Hepatocyte (in vitro differentiated cells): Measurements from ENCODE around the gene PRCP.

ENCODE experiments used
- CTCF ChIP-seq: fragments of 200-600 bp; sonication (generic); IDR thresholded peaks from 2 replicates; pipeline ENCODE4 v1.5.1; 2016; ENCODE audit warnings: antibody characterized with exemption, mild to moderate bottlenecking; ENCODE audit not compliant: poor library complexity
- EZH2phosphoT487 ChIP-seq: fragments of 200-600 bp; sonication (generic); IDR thresholded peaks from one replicate; pipeline ENCODE4 v1.6.1; 2018; ENCODE audit warnings: antibody characterized with exemption, mild to moderate bottlenecking, low read depth, moderate library complexity; ENCODE audit not compliant: unreplicated experiment, severe bottlenecking

- TF ChIP-seq CTCF (no peak), EZH2phosphoT487 (no peak)
These were observed 37.0 kb downstream of the PRCP start for GRCh38 chr11:82863209-82863608.
